GM12892 (cell line): ENCODE data around the gene CHST11.

ENCODE experiments used
- POLR2A ChIP-seq: IDR thresholded peaks from 2 replicates; pipeline ENCODE4 v1.6.1; 2011; ENCODE audit warnings: low read depth, low read length, control low read depth
- POLR2AphosphoS5 ChIP-seq: IDR thresholded peaks from 2 replicates; pipeline ENCODE4 v1.6.1; 2011; ENCODE audit warnings: low read depth, low read length, control low read depth

DNA sequence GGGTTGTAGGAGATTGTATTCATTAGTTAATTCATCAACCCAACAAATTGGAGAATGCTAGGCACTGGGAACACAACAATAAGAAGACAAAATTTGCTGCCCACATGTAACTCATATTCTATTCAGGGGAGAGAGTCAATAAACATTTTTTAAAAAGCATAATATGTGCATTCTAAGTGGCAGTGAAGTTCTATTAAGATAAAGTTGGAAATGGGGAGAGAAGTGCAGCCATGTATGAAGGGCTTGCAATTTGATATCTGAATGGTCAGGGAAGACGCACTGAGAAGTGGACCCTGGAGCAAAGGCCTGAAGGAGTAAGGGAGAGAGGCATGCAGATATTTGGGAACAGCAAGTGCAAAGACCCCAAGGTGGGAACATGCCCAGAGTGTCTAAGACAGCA, 40.2 kb upstream of the CHST11 start:
- no peak for TF ChIP-seq POLR2AphosphoS5
- TF ChIP-seq POLR2A, result no peak
